SIG-M5 treated with dmso at 0.1 percent for 504 hours (cell line): Measurements from ENCODE around the gene FCF1.
A peak's percentile ranks its signal among the peaks of the same experiment; 100 is the strongest.
"Not testable (repeated sequence)": the region's sequence is repeated elsewhere in the genome, so short reads cannot be mapped to it uniquely, and the experiment has no call there.

Experiments used
- DNase-seq: peaks from one replicate; lab custom pipeline; 2025; ENCODE audit not compliant: unreplicated experiment; lab: John Stamatoyannopoulos, UW

The FCF1 gene

DNA sequence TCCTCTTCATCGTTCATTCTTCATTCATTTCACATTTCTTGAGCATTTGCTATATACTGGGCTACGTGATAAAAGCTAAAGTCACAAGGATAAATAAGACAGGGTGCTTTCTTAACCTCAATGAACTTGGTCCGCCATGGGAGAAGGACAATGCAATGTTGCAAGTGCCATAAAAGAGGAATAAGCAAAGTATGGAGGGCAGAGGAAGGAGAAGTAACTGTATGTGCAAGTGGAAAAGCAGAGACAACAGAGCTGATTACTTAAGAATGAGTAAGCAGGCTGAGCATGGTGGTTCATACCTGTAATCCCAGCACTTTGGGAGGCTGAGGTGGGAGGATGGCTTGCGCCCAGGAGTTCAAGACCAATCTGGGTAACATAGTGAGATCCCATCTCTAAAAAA is 14.5 kb upstream of the FCF1 start:
- peak; percentile 55 for DNase-seq

DNA sequence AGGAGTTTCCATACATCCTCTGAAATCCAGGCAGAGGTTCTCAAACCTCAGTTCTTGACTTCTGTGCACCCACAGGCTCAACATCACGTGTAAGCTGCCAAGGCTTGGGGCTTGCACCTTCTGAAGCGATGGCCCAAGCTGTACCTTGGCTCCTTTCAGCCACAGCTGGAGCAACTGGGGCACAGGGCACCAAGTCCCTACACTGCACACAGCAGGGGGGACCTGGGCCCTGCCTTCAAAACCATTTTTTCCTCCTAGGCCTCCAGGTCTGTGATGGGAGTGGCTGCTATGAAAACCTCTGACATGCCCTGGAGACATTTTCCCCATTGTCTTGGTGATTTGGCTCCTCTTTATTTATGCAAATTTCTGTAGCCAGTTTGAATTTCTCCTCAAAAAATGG is 10.7 kb upstream of the FCF1 start:
- no peak for DNase-seq

DNA sequence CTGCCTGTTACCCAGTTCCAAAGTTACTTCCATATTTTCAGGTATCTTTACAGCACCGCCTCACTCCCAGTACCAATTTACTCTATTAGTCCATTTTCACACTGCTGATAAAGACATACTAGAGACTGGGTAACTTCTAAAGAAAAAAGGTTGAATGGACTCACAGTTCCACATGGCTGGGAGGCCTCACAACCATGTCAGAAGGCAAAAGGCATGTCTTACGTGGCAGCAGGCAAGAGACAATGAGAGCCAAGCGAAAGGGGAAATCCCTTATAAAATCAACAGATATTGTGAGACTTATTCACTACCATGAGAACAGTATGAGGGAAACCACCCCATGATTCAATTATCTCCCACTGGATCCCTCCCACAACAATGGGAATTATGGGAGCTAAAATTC is 9.9 kb upstream of the FCF1 start:
- no peak for DNase-seq

DNA sequence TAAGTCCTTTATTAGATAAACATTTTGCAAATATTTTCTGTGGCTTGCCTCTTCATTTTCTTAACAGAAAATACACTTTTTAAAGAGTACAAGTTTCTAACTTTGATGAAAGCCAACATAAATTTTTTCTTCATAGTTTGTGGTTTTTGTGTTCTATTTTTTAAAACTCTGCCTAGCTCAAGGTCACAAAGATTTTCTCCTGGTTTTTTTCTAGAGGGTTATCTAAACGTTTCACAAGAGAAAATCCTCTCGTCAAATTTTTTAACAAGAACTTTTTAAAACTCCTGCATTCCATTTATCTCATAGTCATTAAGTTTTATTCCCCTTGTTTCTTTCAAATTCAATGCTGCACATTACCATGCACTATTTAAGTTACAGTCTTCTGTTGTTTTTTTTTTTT is 8.3 kb upstream of the FCF1 start:
- DNase-seq: no peak

DNA sequence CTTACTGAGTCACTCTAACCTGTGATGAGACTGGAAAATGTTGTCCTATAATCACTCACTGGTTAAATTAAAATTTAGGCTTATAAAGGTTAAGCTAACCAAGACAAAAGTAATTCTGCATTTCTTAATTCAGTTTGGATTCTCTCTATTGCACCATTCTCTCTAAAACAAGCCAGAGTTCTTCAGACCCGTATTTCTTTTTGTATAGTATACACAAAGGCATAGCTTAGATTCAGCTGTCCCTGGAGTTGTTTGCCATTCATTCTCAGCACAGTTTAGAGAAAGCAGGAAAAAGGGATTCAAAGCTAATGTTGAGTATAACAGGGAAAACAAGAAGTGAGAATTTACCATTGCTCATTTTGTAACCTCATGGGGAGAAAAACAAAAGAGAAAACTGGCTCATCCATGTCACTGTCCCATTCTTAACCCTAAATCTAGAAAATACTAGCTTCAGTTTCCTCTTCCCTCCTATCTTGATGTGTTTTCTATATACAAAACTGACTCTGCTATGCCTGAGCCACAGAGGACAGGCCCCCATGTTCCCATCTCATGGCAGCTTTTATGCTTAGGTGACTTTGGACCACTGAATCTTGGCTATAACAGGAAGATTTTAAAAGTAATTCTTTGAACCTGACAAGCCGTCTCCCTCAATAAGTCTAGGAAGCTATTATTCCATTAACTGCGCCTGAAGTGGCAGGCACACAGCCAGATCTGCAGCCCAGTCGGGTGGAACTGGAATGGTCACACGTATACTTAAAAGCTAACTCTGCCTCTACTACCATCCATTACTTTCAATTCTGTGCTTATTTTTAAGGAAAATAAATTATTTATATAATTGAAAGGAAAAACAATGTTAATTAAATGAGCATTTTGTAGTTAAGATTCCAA is 7.1 kb upstream of the FCF1 start:
- DNase-seq: no peak

DNA sequence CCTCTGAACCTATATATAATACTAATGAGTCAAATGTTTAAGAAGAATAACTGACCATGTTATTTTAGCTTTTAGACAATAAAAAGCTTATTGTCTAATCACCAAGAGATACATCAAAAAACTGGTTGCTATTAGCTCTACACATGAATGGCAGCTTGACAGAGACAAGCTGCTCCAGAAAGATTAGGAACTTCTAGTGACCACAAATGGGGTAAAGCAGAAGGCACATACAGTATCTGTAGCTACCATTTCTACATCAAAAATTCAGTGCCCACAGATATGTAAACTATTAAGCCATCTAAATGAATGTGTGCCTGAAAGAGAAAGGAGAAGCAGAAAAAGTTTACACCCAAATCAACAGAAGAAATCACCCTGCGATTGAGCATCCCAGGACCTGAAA is 2.5 kb upstream of the FCF1 start:
- DNase-seq: no peak

DNA sequence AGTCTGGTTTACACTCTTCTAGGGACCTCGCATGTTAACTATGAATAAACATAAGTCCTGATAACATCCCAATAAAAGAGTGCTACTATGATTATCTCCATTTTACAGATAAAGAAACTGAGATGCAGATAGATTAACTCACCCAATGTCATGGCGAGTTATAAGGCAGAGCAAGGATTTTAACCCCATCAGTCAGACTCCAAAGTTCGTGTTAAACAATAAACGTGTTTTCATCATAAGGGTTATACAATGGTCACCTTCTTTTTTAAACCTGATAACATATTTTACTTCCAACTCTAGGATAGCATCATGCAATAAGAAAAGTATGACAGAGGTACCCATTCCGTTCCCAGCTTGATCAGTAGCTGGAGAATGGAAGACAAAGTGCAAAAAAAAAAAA is 1.3 kb upstream of the FCF1 start:
- DNase-seq: no peak

DNA sequence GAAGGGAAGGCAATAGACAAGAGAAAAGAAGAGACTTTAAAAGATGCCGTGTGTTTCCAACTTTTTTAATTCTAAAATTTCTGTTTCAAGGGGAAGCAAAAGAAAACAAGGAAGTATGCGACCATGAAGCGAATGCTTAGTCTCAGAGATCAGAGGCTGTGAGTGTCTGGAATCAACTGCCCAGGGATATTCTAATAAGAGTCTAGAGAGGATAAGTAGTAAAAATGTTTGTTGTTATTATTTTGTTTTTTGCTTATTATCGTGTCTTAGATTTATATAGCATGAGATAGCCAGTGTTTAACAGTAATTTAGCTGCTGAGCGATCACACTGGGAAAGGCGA is 421 bp downstream of the FCF1 start:
- DNase-seq: no peak

DNA sequence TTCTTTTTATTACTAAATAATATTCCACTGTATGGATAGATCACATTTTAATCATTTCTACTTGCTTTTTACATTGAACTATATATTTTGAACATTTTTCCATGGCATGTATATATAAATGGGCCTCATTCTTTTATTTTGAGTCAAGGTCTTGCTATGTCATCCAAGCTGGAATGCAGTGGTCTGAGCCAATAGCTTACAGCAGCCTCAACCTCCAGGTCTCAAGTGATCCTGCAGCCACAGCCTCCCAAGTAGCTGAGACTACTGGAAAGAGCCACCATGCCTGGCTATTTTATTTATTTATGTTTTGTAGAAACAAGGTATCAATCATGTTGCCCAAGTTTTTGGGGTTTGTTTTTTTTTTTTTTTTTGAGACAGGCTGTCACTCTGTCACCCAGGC is 7.6 kb downstream of the FCF1 start:
- no peak for DNase-seq

DNA sequence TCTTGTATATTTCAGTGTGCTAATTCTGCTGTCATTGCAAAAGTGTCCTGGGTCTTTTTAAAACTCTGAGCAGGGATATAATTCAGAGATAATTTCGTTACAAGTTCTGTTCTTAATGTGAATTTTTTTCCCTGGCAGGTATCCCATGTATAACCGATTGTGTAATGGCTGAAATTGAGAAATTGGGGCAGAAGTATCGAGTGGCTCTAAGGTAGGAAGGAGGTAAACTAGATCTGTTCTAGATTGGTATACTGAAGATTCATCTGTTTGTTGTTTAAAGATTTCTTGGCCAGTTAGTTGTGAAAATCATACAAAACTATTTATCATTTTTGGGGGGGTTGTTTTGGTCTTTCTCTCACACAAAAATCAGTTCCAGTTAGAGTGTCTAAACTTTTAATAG is 10.2 kb downstream of the FCF1 start:
- DNase-seq: no peak

DNA sequence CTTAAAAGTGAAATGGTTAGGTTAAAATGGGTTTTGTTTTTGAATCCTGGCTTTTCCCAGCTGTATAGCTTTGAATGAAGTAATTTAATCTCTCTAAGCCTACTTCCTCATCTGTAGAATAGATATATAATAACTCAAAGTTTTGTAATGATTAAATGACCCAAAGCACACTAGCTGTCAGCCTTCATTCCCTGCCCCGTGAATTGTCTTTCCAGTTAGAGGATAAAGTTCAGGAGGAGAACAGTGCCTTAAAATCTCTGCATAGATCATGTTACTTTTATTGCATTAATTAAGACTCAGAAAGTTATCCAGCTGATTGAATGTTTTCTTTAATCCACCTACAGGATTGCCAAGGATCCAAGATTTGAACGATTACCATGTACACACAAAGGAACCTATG is 19.4 kb downstream of the FCF1 start:
- DNase-seq: no peak

DNA sequence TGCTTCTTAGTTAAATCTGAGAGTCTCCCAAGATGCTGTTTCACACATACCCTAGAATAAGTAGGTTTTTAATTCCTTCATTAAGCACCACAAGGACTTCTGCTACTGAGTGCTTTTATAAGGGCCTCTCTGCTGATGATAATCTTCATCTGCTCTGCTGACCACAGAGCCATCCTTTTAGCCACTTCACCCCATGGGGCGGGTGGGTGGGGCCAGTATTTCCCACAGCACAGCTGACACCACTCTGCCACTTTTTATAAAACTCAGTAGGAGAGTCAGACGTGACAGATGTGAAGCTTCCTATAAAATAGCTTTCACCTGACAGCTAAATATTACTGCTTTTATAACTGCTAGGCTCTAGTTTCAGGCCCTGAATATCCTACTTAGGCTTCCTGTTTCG is 20.3 kb downstream of the FCF1 start:
- DNase-seq: no peak

DNA sequence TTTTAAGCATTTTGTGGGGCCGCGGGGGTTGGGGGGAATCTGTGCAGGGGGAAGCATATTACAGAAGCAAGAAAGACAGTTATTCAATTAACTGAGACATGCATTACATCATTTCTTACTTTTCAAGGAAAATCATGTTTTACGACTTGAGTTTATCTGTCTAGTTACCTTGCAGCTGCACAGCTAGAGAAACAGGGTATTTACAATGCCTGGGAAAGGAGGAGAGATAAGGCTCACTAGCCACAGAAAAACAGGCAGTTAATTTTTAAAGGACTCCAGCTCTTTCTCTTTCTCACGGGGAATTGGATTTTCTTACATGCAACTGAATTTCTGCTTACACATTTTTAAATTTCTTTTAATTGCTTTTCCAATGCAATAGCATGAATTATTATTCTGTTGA is 22.2 kb downstream of the FCF1 start:
- DNase-seq: no peak

DNA sequence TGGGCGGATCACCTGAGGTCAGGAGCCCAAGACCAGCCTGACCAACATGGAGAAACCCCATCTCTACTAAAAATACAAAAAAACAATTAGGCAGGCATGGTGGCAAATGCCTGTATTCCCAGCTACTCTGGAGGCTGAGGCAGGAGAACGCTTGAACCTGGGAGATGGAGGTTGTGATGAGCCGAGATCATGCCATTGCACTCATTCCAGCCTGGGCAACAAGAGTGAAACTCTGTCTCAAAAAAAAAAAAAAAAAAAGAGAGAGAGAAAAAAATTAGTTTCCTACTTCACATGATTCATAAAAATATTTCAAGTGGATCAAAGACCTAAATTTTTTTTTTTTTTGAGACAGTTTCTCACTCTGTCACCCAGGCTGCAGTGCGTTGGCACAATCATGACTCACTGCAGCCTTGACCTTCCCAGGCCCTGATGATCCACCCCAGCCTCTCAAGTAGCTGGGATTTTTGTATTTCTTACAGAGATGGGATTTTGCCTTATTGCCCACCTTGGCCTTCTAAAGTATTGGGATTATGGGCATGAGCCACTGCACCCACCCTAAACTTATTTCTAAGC is 24.9 kb downstream of the FCF1 start:
- no peak for DNase-seq

DNA sequence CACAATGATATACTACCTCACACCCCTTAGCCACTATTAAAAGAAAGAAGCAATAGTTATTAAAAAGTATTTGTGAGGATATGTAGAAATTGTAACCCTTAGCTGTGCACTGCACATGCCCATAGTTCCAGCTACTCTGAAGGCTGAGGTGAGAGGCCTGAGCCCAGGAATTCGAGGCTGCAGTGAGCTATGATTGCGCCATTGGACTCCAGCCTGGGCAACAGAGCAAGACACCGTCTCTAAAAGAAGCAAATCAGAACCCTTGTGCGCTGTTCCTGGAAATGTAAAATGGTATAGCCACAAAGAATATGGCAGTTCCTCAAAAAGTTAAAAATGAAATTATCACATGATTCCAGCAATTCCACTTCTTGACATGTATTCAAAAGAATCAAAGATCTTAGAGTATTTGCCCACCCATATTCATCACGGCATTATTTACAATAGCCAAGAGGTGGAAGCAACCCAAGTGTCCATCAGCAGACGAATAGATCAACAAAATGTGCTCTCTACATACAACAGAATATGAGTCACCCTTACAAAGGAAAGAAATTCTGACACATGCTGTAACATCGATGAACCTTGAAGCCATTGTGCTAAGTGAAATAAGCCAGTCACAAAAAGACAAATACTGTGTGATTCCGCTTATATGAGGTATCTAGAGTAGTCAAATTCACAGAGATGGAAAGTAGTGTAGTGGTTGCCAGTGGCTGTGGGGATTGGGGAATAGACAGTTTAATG is 26.5 kb downstream of the FCF1 start:
- DNase-seq: no peak

DNA sequence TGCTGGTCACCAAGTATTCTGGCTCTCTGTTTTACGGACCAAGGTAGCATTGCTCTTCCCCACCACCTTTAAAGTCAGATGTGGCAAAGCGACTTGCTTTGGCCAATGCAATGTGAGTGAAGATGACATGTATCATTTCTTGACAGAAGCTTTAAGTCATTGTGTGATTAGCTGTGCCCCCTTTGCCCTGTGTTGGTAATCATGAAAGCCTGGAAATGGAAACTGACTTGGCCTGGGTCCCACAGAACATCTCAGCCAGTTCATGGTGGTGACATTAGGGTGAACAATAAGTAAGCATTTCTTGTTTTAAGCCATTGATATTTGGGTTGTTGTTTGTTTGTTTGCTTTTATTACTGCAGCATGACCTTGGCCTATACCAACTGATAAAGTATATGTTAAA is 34.3 kb downstream of the FCF1 start:
- DNase-seq: no peak

DNA sequence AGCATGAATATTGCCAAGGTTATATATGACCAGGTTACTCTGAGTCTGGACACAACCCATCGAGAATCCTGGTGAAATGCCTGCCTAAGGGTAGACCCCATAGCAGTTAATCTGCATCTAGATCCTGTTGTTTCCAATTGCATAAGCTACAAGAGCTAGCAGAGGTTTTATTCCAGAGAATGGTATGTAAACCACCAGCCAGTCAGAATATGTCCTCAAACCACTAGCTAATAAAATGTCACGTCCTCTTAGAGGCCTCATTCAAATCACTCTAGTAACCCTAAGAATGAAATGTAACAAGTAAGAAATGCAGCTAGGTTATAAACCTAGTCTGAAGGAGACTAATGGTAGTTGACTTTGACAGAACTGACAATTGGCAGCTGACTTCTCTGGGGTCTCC is 41.2 kb downstream of the FCF1 start:
- no peak for DNase-seq

DNA sequence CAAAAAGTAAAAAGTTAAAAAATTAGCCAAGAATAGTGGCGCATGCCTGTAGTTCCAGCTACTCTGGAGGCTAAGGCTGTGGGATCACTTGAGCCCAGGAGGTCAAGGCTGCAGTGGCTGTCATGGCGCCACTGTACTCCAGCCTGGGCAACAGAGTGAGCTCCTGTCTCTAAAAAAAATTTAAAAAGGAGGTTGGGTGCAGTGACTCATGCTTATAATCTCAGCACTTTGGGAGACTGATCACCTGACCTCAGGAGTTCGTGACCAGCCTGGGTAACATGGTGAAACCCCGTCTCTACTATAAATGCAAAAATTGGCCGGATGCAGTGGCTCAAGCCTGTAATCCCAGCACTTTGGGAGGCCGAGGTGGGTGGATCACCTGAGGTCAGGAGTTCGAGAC is 42.0 kb downstream of the FCF1 start:
- DNase-seq: no peak

DNA sequence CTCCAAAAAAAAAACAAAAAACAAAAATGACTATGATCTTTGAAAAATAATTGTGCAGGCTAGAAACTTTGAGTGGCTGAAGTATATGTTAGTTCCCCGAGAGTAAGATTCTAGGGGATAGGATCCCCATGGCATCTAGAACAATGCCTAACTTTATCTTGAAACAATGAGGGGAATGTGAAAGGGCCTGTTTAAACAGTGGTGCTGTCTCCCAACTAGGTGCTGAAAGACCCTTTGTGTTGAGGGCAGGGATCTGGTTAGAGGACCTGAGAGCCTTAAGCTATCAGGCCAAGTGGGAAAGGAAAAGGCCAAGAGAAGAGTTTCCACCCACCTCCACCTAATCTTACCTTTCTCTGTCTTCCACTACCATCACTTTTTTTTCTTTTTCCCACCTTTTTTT is 43.4 kb downstream of the FCF1 start:
- no peak for DNase-seq

DNA sequence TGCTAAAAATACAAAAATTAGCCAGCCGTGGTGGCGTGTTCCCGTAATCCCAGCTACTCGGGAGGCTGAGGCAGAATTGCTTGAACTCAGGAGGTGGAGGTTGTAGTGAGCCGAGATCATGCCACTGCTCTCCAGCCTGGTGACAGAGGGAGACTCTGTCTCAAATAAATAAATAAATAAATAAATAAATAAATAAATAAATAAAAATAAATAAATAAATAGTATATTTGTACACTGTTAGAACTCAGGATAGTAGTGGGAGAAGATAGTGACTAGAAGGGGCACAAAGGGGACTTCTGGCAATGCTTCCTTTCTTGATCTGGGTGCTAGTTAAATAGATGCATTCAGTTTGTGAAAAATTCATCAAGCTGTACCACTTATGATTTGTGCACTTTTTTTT is 45.6 kb downstream of the FCF1 start:
- not testable (repeated sequence) for DNase-seq

DNA sequence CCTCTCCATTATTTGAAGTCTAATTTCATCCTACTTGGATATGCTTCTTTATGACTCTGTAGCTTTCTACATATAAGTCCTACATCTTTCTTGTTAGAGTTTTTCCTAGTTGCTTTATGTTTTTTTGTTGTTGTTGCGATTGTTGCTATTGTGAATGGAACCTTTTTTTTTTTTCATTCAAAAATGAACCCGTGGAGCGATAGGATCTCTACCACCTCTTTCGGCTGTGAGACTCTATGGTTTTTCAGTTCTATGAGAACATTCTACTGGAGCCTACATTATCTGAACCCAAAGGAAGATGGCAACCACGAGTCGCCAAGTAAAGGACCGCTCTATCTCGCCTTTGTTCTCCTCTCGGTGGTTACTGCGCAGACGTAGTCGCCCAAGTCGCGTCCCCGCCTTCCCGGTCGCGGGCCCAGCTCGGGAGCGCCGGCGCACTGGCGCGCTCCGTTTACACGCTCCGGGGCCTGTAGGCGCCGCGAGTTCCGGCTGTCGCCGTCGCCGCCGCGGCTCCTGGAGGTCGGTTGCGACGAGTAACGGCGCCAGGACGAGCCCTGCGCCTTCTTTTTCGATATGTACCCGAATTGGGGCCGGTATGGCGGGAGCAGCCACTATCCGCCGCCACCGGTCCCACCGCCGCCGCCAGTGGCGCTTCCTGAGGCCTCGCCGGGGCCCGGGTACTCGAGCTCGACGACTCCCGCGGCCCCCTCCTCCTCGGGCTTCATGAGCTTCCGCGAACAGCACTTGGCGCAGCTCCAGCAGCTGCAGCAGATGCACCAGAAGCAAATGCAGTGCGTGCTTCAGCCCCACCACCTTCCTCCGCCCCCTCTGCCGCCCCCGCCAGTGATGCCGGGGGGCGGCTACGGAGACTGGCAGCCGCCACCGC is 50.2 kb downstream of the FCF1 start, which contains the start of gene YLPM1:
TSS of gene YLPM1 (plus strand) at position 400 of the 886 bp plus-strand sequence. CDS start at position 574, 174 bp downstream.
- peak; percentile 97 for DNase-seq
